Neutrophil (primary cell): ENCODE data around the gene NEMP2.

Experiments
- H3K27ac ChIP-seq: fragments of 200-600 bp; sonication (generic); 2 replicates; pipeline ENCODE4 v1.5.1; 2016; ENCODE audit warnings: mild to moderate bottlenecking, moderate library complexity
- H3K27me3 ChIP-seq: fragments of 200-600 bp; sonication (generic); 2 replicates; pipeline ENCODE4 v1.6.0; 2016; ENCODE audit warnings: mild to moderate bottlenecking
- H3K36me3 ChIP-seq: fragments of 200-600 bp; sonication (generic); 2 replicates; pipeline ENCODE4 v1.5.1; 2017
- H3K4me1 ChIP-seq, 2 experiments: fragments of 200-600 bp in 1 of 2; sonication (generic) in 1 of 2; 1 replicate in 1 of 2; 2 replicates in 1 of 2; pipeline versions ENCODE4 v1.5.1 to v1.6.1; 2013 to 2016; ENCODE audit warnings: low read depth in 1 of 2, low read length in 1 of 2, mild to moderate bottlenecking in 1 of 2, moderate library complexity in 1 of 2; ENCODE audit not compliant: control insufficient read depth in 1 of 2, insufficient read depth in 1 of 2
- H3K4me3 ChIP-seq, 2 experiments: fragments of 200-600 bp in 1 of 2; sonication (generic) in 1 of 2; 1 replicate in 1 of 2; 2 replicates in 1 of 2; pipeline ENCODE4 v1.5.1; 2013 to 2016; ENCODE audit warnings: low read depth in 1 of 2, low read length in 1 of 2, mild to moderate bottlenecking in 1 of 2, moderate library complexity in 1 of 2
- H3K9me3 ChIP-seq: fragments of 200-600 bp; sonication (generic); 2 replicates; pipeline ENCODE4 v1.5.1; 2016
- TF ChIP-seq, protein P1 (sequence below): fragments of 200-600 bp; sonication (generic); IDR thresholded peaks from 2 replicates; pipeline ENCODE4 v1.5.1; 2016; ENCODE audit warnings: antibody characterized with exemption

Gene NEMP2

DNA sequence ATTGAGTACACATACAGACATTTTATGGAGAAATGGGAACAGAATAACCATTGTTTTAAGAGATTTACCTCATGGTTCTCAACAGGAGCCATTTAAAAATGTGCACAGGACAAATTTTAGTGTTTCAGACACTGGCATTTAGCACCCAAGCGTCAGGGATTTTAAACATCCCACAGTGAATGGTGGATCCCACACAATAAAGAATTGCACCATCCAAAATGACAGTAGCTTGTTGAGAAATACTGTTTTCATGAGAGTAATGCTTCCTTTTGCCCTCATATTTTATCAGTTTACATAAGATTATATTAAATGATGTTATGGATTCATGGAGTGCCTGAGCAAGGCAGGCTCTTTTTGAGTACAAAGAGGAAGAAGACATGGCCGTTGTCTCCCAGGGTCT, 72.3 kb downstream of the NEMP2 start:
- H3K27me3 ChIP-seq, result no peaks in the 10 kb centered on the region
- no peaks in the 10 kb centered on the region for H3K36me3 ChIP-seq
- no peak overlapping the region for H3K27ac ChIP-seq
- TF ChIP-seq, protein P1, sequence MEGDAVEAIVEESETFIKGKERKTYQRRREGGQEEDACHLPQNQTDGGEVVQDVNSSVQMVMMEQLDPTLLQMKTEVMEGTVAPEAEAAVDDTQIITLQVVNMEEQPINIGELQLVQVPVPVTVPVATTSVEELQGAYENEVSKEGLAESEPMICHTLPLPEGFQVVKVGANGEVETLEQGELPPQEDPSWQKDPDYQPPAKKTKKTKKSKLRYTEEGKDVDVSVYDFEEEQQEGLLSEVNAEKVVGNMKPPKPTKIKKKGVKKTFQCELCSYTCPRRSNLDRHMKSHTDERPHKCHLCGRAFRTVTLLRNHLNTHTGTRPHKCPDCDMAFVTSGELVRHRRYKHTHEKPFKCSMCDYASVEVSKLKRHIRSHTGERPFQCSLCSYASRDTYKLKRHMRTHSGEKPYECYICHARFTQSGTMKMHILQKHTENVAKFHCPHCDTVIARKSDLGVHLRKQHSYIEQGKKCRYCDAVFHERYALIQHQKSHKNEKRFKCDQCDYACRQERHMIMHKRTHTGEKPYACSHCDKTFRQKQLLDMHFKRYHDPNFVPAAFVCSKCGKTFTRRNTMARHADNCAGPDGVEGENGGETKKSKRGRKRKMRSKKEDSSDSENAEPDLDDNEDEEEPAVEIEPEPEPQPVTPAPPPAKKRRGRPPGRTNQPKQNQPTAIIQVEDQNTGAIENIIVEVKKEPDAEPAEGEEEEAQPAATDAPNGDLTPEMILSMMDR, result no peak
- no peak overlapping the region for H3K4me3 ChIP-seq
- no peaks in the 10 kb centered on the region for H3K9me3 ChIP-seq
- H3K4me1 ChIP-seq, result no peaks in the 10 kb centered on the region

DNA sequence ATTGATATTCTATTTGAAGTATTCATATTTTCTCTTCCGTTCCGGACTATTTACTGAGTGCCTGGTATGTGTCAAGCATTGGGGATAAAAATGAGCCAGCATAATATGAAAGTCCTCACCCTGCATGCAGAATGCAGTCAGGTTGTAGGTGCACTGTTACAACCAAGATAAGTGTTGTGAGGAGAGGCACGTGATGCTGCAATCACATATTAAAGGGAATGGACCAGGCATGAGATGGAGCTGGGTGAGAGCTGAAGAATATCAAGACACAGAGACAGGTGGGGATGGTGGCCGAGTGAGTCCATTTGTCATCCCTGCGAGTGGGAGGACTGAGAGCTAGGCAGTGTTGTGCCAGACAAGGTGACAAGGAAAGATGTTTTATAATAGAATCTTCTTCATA, 74.0 kb downstream of the NEMP2 start:
- Histone ChIP-seq H3K9me3 (no peaks in the 10 kb centered on the region), H3K27me3 (no peaks in the 10 kb centered on the region), H3K36me3 (no peaks in the 10 kb centered on the region), H3K27ac (no peak overlapping the region), H3K4me1 (no peaks in the 10 kb centered on the region), H3K4me3 (no peak overlapping the region)
- TF ChIP-seq, protein P1, result no peak

DNA sequence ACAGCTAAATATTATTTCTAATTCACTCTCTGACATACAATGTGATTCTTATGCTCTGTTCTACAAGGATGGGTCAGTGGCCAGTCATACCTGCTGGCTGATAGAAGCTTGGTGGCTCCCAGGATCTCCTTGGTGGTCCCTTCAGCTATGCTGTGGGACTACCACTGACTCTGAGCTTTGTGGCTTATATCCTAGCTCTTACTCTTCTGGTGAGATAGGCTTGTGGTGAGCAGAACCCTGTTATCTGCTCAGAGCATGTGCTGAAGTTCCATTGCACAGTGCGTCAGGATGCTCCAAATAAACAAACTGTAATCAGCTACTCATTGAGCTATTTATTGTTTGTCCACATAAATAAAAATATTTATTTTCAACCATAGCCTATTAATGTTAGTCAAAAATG, 74.6 kb downstream of the NEMP2 start:
- Histone ChIP-seq H3K27me3 (no peaks in the 10 kb centered on the region), H3K27ac (no peak overlapping the region), H3K4me3 (no peak overlapping the region), H3K36me3 (no peaks in the 10 kb centered on the region), H3K9me3 (no peaks in the 10 kb centered on the region), H3K4me1 (no peaks in the 10 kb centered on the region)
- TF ChIP-seq, protein P1, result no peak

DNA sequence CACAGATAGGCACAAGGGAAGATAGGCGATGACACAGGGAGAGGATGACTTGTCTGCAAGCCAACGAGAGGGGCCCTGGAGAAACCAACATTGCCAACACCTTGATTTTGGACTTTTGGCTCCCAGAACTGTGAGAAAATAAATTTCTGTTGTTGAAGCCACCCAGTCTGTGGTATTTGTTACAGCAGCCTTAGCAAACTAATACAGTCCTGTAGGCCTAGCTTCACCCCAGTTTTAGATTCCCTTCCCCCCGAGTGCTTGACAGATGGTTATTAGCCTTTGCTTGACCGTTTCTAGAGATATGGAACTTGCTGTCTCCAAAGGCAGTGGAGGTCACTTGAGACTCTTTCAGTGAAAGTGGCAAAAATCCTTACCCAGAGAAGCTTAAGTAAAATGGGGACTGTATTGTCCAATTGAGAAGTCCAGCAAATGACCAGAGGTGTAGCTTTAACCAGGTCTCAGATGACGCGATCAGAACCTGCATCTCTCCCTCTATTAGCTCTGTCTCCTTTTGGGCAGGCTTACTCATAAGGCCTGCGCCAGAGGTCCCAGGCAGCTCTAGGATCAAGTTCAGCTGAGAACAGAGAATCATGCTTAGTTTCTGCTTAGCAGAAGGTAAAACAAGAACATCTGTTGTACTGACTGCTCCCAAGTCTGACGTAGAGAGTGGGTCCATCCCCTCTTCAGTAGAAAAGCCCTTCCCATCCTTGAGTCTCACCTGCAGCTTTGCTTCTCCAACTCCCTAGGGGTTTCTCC, 76.0 kb downstream of the NEMP2 start:
- Histone ChIP-seq H3K9me3 (no peaks in the 10 kb centered on the region), H3K36me3 (no peaks in the 10 kb centered on the region), H3K4me1 (no peaks in the 10 kb centered on the region), H3K27ac (no peak overlapping the region), H3K27me3 (no peaks in the 10 kb centered on the region), H3K4me3 (no peak overlapping the region)
- TF ChIP-seq, protein P1, result no peak

DNA sequence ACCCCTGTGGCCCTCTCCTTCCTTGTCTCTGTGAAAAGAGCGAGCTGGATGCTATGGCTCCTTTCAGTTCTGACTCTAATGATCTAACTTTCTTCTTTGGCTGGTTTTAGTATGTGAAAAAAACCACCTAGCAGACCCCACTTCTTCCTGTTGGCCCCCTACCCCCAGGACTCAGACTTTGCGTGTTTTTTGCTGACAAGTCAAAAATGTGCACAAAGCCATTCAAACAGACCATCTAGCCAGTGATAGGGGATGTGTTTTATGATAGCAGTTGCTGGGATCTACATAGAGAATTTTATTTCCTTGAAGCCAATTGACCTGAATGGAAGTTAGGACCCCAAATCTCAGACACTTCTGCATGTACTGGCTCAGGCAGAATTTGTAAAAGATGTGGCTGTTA, 77.3 kb downstream of the NEMP2 start:
- TF ChIP-seq, protein P1, result no peak
- Histone ChIP-seq H3K9me3 (no peaks in the 10 kb centered on the region), H3K27me3 (no peaks in the 10 kb centered on the region), H3K27ac (no peak overlapping the region), H3K36me3 (no peaks in the 10 kb centered on the region), H3K4me1 (no peaks in the 10 kb centered on the region), H3K4me3 (no peak overlapping the region)
